NCI-H2196 (cell line): ENCODE results near the gene FHIT.
A peak's percentile ranks its signal among the peaks of the same experiment; 100 is the strongest.

Experiments used
- DNase-seq: peaks from one replicate; lab custom pipeline; 2025; ENCODE audit not compliant: unreplicated experiment; lab: John Stamatoyannopoulos, UW

FHIT gene

GRCh38 chr3:61251174-61251972 is at the start of gene FHIT:
Gene FHIT, minus strand, starts transcription at chr3:61251452.
- DNase-seq, result peak; percentile 69

- no peak for DNase-seq
Measured at GRCh38 chr3:61300786-61301185, 49.5 kb upstream of the FHIT start.

- no peak for DNase-seq
Measured at GRCh38 chr3:61300006-61300380, 48.7 kb upstream of the FHIT start.

- DNase-seq, result no peak
Measured at GRCh38 chr3:61299343-61300005, 48.2 kb upstream of the FHIT start.

- no peak for DNase-seq
Measured at GRCh38 chr3:61297821-61298220, 46.6 kb upstream of the FHIT start.

- no peak for DNase-seq
Measured at GRCh38 chr3:61288446-61288845, 37.2 kb upstream of the FHIT start.

- no peak for DNase-seq
Measured at GRCh38 chr3:61283876-61284275, 32.6 kb upstream of the FHIT start.

GRCh38 chr3:61278713-61279112 is 27.5 kb upstream of the FHIT start:
- DNase-seq, result no peak

- DNase-seq, result no peak
Measured at GRCh38 chr3:61277411-61277810, 26.2 kb upstream of the FHIT start.

GRCh38 chr3:61269435-61269834 is 18.2 kb upstream of the FHIT start:
- no peak for DNase-seq

GRCh38 chr3:61268644-61269043 is 17.4 kb upstream of the FHIT start:
- no peak for DNase-seq

- DNase-seq, result no peak
Measured at GRCh38 chr3:61264281-61264680, 13.0 kb upstream of the FHIT start.

- no peak for DNase-seq
Measured at GRCh38 chr3:61257148-61257547, 5.9 kb upstream of the FHIT start.

GRCh38 chr3:61253756-61254155 is 2.5 kb upstream of the FHIT start:
- DNase-seq, result no peak

- DNase-seq, result no peak
Measured at GRCh38 chr3:61252836-61253235, 1.6 kb upstream of the FHIT start.

- no peak for DNase-seq
Measured at GRCh38 chr3:61250784-61251173, 473 bp downstream of the FHIT start.

- DNase-seq, result no peak
Measured at GRCh38 chr3:61248496-61248895, 2.8 kb downstream of the FHIT start.

GRCh38 chr3:61247191-61247590 is 4.1 kb downstream of the FHIT start:
- DNase-seq, result no peak

- DNase-seq, result peak; percentile 25
Measured at GRCh38 chr3:61239871-61240270, 11.4 kb downstream of the FHIT start.

- DNase-seq, result no peak
Measured at GRCh38 chr3:61237858-61238257, 13.4 kb downstream of the FHIT start.

GRCh38 chr3:61236556-61236955 is 14.7 kb downstream of the FHIT start:
- no peak for DNase-seq

- DNase-seq, result no peak
Measured at GRCh38 chr3:61233746-61234145, 17.5 kb downstream of the FHIT start.

- DNase-seq, result no peak
Measured at GRCh38 chr3:61231693-61232092, 19.6 kb downstream of the FHIT start.
